ENCODE results near the gene TMBIM6. TPM values are rescaled to one million over a fixed set of nuclear protein-coding genes. Genes with fewer than 3 reads are reported as not detected.

Gene TMBIM6
- total RNA-seq, 1 experiment from 2014 or later, result 600 TPM

DNA sequence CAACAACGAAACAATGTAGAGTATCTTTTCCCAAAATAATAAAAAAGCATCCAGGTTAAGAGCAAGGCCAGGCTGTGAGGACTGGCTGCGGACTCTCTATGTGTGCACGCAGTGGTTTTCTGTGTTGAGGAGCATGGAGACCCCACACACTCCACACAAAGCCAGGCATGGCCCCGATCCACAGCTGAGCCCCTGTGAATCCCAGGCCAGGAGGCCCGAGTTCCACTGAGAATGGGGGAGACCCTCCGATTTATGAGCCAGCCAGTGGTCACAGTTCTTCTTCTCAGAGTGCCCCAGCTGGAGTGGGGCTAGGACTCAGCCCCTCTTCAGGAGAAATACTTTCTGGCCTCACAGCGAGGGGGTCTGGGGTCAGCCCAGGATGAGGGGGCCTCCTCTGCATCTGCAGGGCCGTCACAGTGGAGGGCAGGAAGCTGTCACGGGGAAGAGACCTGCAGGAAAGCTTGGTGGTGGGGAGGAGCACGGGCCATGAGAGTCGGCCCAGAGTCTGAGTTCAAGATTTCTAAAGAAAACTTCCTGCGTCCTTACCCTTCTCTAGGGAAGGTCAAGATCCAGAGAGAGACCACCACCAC, 66.7 kb downstream of the TMBIM6 start:
- no peak overlapping the region for H3K4me3 Mint-ChIP-seq (ENCODE audit: low read depth, unreplicated experiment)
- no peak for DNase-seq
- intact Hi-C loops (cut with micrococcal nuclease; ENCODE audit: unreplicated experiment), result no loop called here
- no peaks in the 10 kb centered on the region for H3K27me3 Mint-ChIP-seq (ENCODE audit: unreplicated experiment)
- H3K36me3 Mint-ChIP-seq (ENCODE audit: insufficient read depth, unreplicated experiment), result no peaks in the 10 kb centered on the region
- H3K4me1 Mint-ChIP-seq (ENCODE audit: low read depth, unreplicated experiment), result no peaks in the 10 kb centered on the region
- H3K27ac Mint-ChIP-seq (ENCODE audit: unreplicated experiment), result no peak overlapping the region
- BruUV-seq (replicated peaks), result no TSS peak
- TF ChIP-seq, protein P1, sequence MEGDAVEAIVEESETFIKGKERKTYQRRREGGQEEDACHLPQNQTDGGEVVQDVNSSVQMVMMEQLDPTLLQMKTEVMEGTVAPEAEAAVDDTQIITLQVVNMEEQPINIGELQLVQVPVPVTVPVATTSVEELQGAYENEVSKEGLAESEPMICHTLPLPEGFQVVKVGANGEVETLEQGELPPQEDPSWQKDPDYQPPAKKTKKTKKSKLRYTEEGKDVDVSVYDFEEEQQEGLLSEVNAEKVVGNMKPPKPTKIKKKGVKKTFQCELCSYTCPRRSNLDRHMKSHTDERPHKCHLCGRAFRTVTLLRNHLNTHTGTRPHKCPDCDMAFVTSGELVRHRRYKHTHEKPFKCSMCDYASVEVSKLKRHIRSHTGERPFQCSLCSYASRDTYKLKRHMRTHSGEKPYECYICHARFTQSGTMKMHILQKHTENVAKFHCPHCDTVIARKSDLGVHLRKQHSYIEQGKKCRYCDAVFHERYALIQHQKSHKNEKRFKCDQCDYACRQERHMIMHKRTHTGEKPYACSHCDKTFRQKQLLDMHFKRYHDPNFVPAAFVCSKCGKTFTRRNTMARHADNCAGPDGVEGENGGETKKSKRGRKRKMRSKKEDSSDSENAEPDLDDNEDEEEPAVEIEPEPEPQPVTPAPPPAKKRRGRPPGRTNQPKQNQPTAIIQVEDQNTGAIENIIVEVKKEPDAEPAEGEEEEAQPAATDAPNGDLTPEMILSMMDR (IDR thresholded peaks at IDR 0.05; ENCODE audit: unreplicated experiment), result no peak
- CTCF ChIA-PET, result no interaction called here
- no peaks in the 10 kb centered on the region for H3K9me3 Mint-ChIP-seq (ENCODE audit: low read depth, unreplicated experiment)

DNA sequence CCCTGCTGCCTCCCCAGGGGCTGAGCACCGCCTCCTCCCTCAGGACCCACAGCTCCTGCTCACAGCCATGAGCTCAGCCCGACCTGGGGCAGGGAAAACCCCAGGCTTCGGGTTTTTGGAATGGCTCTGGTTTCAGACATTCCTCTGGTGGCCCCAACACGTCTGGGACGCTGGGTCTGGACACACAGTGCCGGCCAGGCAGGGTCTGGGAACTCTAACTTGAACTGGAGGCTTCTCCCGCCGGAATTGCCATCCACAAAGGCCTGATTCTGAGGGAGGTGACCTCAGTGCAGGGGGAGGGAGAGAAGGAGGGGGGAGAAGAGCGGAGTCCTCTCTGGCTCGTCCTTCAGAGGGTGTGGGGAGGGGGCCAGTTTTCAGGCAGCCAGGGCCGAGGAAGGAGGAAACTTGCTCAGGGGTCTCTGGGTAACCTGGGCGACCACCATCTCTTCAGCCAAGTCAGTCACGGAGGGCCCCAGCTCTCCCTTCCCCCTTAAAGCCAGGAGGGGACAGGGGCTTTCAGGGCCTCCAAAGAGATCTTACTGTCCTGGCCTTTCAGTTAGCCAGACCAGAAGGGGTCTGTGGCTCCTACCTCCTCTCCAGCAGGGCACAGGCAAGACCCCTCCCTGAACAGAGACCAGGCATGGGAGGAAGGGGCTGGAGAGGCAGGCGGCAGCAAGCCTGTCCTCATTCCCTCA, 67.5 kb downstream of the TMBIM6 start:
- Mint-ChIP-seq H3K27me3 (ENCODE audit: unreplicated experiment) (no peaks in the 10 kb centered on the region), H3K9me3 (ENCODE audit: low read depth, unreplicated experiment) (no peaks in the 10 kb centered on the region), H3K27ac (ENCODE audit: unreplicated experiment) (no peak overlapping the region), H3K36me3 (ENCODE audit: insufficient read depth, unreplicated experiment) (no peaks in the 10 kb centered on the region), H3K4me3 (ENCODE audit: low read depth, unreplicated experiment) (no peak overlapping the region), H3K4me1 (ENCODE audit: low read depth, unreplicated experiment) (no peaks in the 10 kb centered on the region)
- CTCF ChIA-PET, result no interaction called here
- BruUV-seq (replicated peaks), result no TSS peak
- TF ChIP-seq, protein P1 (IDR thresholded peaks at IDR 0.05; ENCODE audit: unreplicated experiment), result no peak
- intact Hi-C loops (cut with micrococcal nuclease; ENCODE audit: unreplicated experiment), result no loop called here
- DNase-seq, result no peak

DNA sequence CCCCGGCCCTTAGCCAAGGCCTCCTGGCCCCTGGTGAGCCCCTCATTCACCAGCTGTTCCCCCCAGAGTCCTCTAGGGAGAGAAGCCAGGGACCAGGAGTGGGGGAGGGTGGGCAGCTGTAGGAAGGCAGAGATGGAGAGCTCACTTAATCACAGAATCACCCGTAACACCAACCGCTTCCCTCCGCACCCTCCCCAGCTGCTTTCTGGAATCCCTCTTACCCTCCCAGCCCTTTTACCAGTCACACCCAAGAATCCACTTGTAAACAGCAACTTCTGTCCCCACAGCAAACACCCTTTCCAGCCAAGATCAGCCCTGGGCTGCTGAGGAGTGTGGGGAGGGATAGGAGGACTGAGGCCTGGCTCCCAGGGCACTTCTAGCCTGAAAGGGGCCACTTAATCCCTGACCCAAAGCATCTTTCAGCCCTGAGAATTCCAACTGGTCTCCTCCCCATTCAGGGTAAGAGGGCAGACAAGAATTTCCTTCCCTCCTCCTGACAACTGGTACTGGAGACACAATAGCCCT, 68.1 kb downstream of the TMBIM6 start:
- intact Hi-C loops (cut with micrococcal nuclease; ENCODE audit: unreplicated experiment), result no loop called here
- no peak overlapping the region for H3K27ac Mint-ChIP-seq (ENCODE audit: unreplicated experiment)
- H3K27me3 Mint-ChIP-seq (ENCODE audit: unreplicated experiment), result no peaks in the 10 kb centered on the region
- BruUV-seq (replicated peaks), result no TSS peak
- H3K4me3 Mint-ChIP-seq (ENCODE audit: low read depth, unreplicated experiment), result no peak overlapping the region
- no peaks in the 10 kb centered on the region for H3K36me3 Mint-ChIP-seq (ENCODE audit: insufficient read depth, unreplicated experiment)
- H3K4me1 Mint-ChIP-seq (ENCODE audit: low read depth, unreplicated experiment), result no peaks in the 10 kb centered on the region
- TF ChIP-seq, protein P1 (IDR thresholded peaks at IDR 0.05; ENCODE audit: unreplicated experiment), result no peak
- no peak for DNase-seq
- no peaks in the 10 kb centered on the region for H3K9me3 Mint-ChIP-seq (ENCODE audit: low read depth, unreplicated experiment)
- CTCF ChIA-PET, result no interaction called here

DNA sequence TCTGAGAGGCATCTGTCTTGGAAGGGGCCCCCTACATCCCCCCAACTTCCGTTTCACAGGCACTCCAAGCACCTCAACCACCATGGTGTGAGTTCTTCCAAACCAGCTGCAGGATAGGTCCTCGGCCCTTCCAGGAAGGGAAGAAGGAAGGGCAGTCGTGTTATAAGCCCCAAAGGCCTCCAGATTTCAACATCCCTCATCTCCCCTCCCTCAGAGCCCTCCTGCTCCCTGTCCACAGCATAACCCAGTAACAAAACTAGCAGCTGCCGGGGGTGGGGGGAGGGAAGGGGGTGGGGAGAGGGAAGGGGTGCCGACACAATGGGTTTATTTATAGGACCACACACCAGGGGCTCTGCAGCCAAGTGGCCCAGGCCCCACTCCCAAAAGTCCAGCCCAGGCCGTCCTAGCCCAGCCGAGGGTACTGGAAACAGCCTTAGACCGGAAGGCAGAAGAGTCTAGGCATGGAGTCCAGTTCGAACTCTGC, 68.6 kb downstream of the TMBIM6 start:
- Mint-ChIP-seq H3K27ac (ENCODE audit: unreplicated experiment) (no peak overlapping the region), H3K9me3 (ENCODE audit: low read depth, unreplicated experiment) (no peaks in the 10 kb centered on the region), H3K27me3 (ENCODE audit: unreplicated experiment) (no peaks in the 10 kb centered on the region), H3K4me1 (ENCODE audit: low read depth, unreplicated experiment) (no peaks in the 10 kb centered on the region), H3K4me3 (ENCODE audit: low read depth, unreplicated experiment) (no peak overlapping the region), H3K36me3 (ENCODE audit: insufficient read depth, unreplicated experiment) (no peaks in the 10 kb centered on the region)
- TF ChIP-seq, protein P1 (IDR thresholded peaks at IDR 0.05; ENCODE audit: unreplicated experiment), result no peak
- BruUV-seq (replicated peaks), result no TSS peak
- no peak for DNase-seq
- intact Hi-C loops (cut with micrococcal nuclease; ENCODE audit: unreplicated experiment), result no loop called here
- CTCF ChIA-PET, result no interaction called here

All from Calu3 (cell line).